ENCODE data around the gene CAPN9.

DNA sequence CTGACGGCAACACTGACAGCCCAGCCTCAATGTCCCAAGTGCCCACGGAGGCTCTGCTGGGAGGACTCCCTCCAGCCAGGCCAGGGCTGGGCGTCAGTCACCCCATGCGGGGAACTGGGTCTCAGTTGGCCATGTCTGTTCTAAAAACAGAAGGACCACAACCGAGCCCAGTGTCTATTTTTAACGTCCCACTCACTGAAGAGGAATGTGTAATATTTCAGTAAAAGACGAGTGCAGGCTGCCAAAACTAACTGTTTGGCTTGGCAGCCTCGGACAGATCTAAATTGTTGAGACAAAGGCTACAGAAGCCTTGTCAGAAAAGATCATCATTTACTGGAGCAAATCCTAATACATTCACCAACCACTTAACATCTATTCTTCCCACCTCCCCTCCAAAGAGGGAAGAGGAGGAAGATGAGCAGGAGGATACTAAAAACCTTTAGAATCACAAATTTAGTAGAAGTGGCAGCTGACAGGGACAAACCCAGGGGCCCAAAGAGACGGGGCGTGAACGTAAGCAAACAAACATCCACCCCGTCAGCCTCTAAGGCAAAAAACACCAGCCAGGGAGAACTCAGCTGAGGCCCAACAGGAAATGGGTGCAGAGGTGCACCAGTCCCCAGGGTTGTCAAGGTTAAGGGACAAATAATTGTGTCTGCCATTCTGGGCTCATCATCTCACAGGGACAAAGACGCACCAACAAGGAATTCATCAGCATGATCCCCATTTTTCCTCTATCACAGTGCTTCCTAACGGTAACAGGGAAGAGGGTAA is 102.5 kb downstream of the CAPN9 start:
- TF ChIP-seq, protein P1, sequence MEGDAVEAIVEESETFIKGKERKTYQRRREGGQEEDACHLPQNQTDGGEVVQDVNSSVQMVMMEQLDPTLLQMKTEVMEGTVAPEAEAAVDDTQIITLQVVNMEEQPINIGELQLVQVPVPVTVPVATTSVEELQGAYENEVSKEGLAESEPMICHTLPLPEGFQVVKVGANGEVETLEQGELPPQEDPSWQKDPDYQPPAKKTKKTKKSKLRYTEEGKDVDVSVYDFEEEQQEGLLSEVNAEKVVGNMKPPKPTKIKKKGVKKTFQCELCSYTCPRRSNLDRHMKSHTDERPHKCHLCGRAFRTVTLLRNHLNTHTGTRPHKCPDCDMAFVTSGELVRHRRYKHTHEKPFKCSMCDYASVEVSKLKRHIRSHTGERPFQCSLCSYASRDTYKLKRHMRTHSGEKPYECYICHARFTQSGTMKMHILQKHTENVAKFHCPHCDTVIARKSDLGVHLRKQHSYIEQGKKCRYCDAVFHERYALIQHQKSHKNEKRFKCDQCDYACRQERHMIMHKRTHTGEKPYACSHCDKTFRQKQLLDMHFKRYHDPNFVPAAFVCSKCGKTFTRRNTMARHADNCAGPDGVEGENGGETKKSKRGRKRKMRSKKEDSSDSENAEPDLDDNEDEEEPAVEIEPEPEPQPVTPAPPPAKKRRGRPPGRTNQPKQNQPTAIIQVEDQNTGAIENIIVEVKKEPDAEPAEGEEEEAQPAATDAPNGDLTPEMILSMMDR (conservative IDR thresholded peaks at IDR 0.05; ENCODE audit: low read depth, low read length): no peak
- TF ChIP-seq EZH2phosphoT487 (IDR thresholded peaks at IDR 0.05; ENCODE audit: borderline replicate concordance, low read length): no peak
- no peak for TF ChIP-seq EZH2 (IDR thresholded peaks at IDR 0.05; ENCODE audit: low read length, unreplicated experiment)
